Ascending aorta (tissue), 2 donors: ENCODE data around the gene ZNF208. TPM values are rescaled to one million over a fixed set of nuclear protein-coding genes. Genes with fewer than 3 reads are reported as not detected.
A peak's percentile ranks its signal among the peaks of the same experiment; 100 is the strongest.

ENCODE experiments used
- DNase-seq, 2 donors: peaks; one replicate each; pipeline ENCODE4 v3.0.0-alpha.2; 2019; ENCODE audit warnings: low spot score in 2 of 2
- H3K27ac ChIP-seq, 2 donors: fragments of 200-600 bp; sonication (generic); one replicate each; pipeline ENCODE4 v1.5.1; 2016 to 2017; ENCODE audit warnings: mild to moderate bottlenecking in 1 of 2
- H3K27me3 ChIP-seq: fragments of 200-600 bp; sonication (generic); one replicate; pipeline ENCODE4 v1.5.1; 2017
- H3K36me3 ChIP-seq, 2 donors: fragments of 200-600 bp; sonication (generic); one replicate each; pipeline ENCODE4 v1.5.1; 2016
- H3K4me1 ChIP-seq, 2 donors: fragments of 200-600 bp; sonication (generic); one replicate each; pipeline ENCODE4 v1.5.1; 2016 to 2017; ENCODE audit warnings: mild to moderate bottlenecking in 1 of 2
- H3K4me3 ChIP-seq, 2 donors: fragments of 200-600 bp; sonication (generic); one replicate each; pipeline ENCODE4 v1.5.1; 2016 to 2017; ENCODE audit warnings: mild to moderate bottlenecking in 1 of 2
- H3K9me3 ChIP-seq, 2 donors: fragments of 200-600 bp; sonication (generic); one replicate each; pipeline ENCODE4 v1.5.1; 2016
- intact Hi-C: fragments of 100-400 bp; cut with DNase I; formaldehyde crosslinking; loops from one replicate; pipeline ENCODE4 v1.15.1; 2023
- total RNA-seq: library from RNA; depleted of rRNA; stranded (reverse); fragments of >200 nt; gene quantifications from one replicate; pipeline ENCODE4 v1.1.0, GENCODE V29; 2016
- TF ChIP-seq, protein P1 (sequence below), 3 experiments: fragments of 200-600 bp in 2 of 3; fragments of 450-650 bp in 1 of 3; sonication (generic) in 2 of 3; IDR thresholded peaks; one replicate each; pipeline ENCODE4 v1.5.1; 2016 to 2019; ENCODE audit warnings: antibody characterized with exemption in 3 of 3, mild to moderate bottlenecking in 1 of 3, moderate library complexity in 1 of 3

Gene ZNF208
- total RNA-seq, 1 donor from 2014 or later, result 3.8 TPM

DNA sequence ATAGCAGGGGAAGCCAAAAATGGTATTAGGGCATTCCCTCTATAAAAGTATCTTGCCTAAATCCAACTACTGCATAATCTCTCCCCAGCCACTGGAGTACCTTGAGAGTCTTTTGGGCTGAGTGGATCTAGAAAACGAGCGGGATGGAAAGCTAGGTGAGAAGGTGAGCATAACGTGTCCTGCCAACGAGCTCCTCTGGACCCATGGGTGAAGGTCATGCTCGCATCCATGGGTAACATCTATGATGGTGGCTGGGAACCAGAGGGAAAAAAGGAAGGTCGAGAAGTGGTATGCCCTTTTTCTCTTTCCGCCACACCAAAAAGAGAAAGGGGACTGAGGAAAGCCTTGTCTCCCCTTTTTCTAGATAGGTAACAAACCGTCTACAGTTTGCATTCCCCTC, 63.0 kb downstream of the ZNF208 start:
- no peak overlapping the region for H3K27ac ChIP-seq
- no peak overlapping the region for H3K4me3 ChIP-seq
- TF ChIP-seq, protein P1, sequence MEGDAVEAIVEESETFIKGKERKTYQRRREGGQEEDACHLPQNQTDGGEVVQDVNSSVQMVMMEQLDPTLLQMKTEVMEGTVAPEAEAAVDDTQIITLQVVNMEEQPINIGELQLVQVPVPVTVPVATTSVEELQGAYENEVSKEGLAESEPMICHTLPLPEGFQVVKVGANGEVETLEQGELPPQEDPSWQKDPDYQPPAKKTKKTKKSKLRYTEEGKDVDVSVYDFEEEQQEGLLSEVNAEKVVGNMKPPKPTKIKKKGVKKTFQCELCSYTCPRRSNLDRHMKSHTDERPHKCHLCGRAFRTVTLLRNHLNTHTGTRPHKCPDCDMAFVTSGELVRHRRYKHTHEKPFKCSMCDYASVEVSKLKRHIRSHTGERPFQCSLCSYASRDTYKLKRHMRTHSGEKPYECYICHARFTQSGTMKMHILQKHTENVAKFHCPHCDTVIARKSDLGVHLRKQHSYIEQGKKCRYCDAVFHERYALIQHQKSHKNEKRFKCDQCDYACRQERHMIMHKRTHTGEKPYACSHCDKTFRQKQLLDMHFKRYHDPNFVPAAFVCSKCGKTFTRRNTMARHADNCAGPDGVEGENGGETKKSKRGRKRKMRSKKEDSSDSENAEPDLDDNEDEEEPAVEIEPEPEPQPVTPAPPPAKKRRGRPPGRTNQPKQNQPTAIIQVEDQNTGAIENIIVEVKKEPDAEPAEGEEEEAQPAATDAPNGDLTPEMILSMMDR (IDR thresholded peaks at IDR 0.05), result no peak
- no peaks in the 10 kb centered on the region for H3K4me1 ChIP-seq
- peaks cover 76 to 88% of the 10 kb centered on the region in 2 donors for H3K9me3 ChIP-seq
- DNase-seq, result no peak
- H3K27me3 ChIP-seq, result no peaks in the 10 kb centered on the region
- no peaks in the 10 kb centered on the region for H3K36me3 ChIP-seq
- intact Hi-C loops, result no loop called here

DNA sequence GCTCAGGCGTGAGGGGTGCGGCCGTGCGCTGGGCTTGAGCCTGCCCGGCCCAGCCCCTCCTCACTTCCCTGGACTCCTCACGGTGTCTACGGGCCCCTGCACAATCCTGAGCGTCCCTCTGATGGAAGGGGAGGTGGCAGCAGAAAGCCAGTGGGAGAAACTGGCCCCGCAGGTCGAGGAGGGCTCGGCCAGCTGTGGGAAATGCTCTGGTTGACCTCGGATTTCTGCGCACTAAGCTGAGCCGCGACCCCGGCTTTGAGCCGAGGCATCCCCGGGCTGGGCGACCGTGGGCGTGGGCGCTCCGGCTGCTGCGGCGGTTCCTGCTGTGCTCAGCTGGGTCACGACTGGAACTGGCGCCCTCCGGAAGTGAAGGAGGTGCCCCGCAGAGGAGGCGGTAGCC, 70.1 kb downstream of the ZNF208 start:
- peaks cover 0 to 4% of the 10 kb centered on the region in 2 donors for H3K36me3 ChIP-seq
- TF ChIP-seq, protein P1 (IDR thresholded peaks at IDR 0.05), result no peak
- DNase-seq, result no peak
- no peaks in the 10 kb centered on the region for H3K27me3 ChIP-seq
- peaks cover 39 to 44% of the 10 kb centered on the region in 2 donors for H3K9me3 ChIP-seq
- no peaks in the 10 kb centered on the region for H3K4me1 ChIP-seq
- no peak overlapping the region for H3K27ac ChIP-seq
- H3K4me3 ChIP-seq, result no peak overlapping the region
- intact Hi-C loops, result no loop called here

DNA sequence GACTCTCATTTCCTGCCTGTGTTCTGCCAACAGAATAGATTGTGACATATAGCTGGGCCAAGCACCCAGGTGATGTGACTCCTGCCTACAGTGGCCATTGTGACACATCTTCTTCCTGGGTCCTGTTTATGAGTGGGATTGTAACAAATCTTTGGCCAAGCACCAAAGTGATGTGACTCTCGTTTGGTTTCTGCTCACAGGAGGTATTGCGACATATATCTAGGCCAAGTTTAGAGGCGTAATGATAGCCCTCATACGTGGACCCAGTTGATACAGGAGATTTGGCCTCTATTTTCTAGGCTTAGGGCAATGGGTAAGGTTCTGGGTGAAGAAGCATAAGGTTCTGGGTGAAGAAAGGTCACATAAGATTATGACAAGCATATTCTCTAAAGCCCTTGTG, 76.2 kb downstream of the ZNF208 start:
- Histone ChIP-seq H3K27ac (no peak overlapping the region), H3K9me3 (peaks cover under 1 to 9% of the 10 kb centered on the region in 2 donors), H3K27me3 (no peaks in the 10 kb centered on the region), H3K36me3 (peaks cover 0 to 4% of the 10 kb centered on the region in 2 donors), H3K4me3 (no peak overlapping the region), H3K4me1 (no peaks in the 10 kb centered on the region)
- DNase-seq, result no peak
- TF ChIP-seq, protein P1 (IDR thresholded peaks at IDR 0.05), result no peak
- intact Hi-C loops, result no loop called here

DNA sequence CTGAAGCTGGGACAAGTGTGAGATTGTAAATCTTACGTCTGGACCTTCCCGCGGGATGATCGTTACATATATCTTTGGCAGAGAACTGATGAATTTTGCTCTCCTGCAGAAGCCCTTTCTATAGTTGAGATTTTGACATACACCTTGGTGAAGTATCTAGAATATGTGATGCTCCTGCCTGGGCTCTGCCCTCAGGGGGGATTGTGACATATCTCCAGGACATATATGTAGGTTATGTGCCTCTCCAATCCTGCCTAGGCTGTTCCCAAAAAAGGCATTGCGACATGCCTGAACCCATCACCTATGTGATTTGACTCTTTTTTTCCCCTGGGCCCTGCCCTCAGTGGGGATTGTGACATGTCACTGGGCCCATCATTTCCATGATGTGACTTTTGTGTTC, 76.6 kb downstream of the ZNF208 start:
- intact Hi-C loops, result no loop called here
- peaks cover 0 to 2% of the 10 kb centered on the region in 2 donors for H3K36me3 ChIP-seq
- H3K27me3 ChIP-seq, result no peaks in the 10 kb centered on the region
- peaks cover 0 to 6% of the 10 kb centered on the region in 2 donors for H3K9me3 ChIP-seq
- TF ChIP-seq, protein P1 (IDR thresholded peaks at IDR 0.05), result no peak
- H3K27ac ChIP-seq, result no peak overlapping the region
- no peak overlapping the region for H3K4me3 ChIP-seq
- no peaks in the 10 kb centered on the region for H3K4me1 ChIP-seq
- no peak for DNase-seq

DNA sequence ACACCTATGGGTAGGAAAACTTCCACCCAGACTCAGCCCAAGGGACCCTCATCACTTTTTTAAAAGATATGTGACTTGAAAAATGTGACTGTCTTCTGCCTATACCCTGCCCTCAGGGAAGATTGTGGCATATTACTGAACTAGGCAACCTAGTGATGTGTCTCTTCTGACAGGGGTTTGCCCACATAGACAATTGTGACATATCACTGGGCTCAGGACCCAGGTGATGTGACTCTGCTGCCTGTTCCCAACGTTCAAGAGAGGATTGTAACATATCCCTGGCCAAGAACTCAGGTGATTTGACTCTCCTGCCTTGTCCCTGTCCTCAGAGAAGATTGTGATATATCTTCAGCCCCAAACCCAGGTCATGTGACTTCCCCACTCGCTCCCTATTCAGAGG, 88.5 kb downstream of the ZNF208 start:
- no peak for DNase-seq
- no peak overlapping the region for H3K4me3 ChIP-seq
- H3K36me3 ChIP-seq, result no peaks in the 10 kb centered on the region
- no peak overlapping the region for H3K27ac ChIP-seq
- TF ChIP-seq, protein P1 (IDR thresholded peaks at IDR 0.05), result no peak
- no peaks in the 10 kb centered on the region for H3K27me3 ChIP-seq
- intact Hi-C loops, result no loop called here
- H3K4me1 ChIP-seq, result no peaks in the 10 kb centered on the region
- H3K9me3 ChIP-seq, result peaks cover 0 to 8% of the 10 kb centered on the region in 2 donors

DNA sequence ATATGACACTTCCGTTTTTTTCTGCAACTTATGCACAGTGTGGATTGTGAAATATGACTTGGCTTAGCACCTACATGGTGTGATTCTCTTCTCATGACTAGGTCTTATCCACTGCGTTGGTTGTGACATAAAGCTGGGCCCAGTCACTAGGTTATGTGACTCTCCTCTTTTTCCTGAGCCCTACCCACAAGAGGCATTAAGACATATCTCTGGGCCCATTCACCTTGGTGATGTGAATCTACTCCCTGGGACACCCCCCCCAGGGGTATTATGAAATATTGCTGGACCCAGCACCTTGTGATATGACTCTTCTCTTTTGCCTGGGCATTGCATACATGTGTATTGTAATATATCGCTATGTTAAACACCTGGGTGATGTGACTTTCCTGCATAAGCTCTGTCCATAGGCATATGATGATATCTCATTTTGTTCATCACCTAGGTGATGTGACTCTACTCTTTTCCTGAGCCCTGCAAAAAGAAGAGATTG, 89.0 kb downstream of the ZNF208 start:
- TF ChIP-seq, protein P1 (IDR thresholded peaks at IDR 0.05), result no peak
- Histone ChIP-seq H3K4me1 (no peaks in the 10 kb centered on the region), H3K9me3 (peaks cover 0 to 8% of the 10 kb centered on the region in 2 donors), H3K27me3 (no peaks in the 10 kb centered on the region), H3K36me3 (no peaks in the 10 kb centered on the region), H3K27ac (no peak overlapping the region), H3K4me3 (no peak overlapping the region)
- peak in 1 of 2 donors; percentile 2 for DNase-seq
- intact Hi-C loops, result no loop called here
